ENCODE data around the gene ADAMTS6.

Gene ADAMTS6

DNA sequence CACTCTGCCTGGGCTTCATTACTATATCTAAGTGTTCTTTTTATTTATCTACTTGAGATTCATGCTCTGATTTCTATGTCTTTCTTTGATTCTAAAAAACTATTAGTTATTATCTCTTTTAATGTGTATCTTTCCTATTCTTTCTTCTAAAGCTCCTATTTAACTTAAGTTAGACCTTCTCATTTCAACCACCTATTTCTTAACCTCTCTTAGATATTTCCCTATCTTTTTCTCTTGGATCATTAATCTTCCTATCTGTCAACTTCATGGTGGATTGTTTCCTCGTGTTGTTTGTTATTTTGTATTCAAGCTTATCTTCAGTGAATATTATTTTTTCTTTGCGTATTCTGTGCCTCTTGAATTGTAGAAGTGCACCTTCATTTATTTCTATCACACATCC lies 202.1 kb downstream of the ADAMTS6 start:
- TF ChIP-seq, protein P1, sequence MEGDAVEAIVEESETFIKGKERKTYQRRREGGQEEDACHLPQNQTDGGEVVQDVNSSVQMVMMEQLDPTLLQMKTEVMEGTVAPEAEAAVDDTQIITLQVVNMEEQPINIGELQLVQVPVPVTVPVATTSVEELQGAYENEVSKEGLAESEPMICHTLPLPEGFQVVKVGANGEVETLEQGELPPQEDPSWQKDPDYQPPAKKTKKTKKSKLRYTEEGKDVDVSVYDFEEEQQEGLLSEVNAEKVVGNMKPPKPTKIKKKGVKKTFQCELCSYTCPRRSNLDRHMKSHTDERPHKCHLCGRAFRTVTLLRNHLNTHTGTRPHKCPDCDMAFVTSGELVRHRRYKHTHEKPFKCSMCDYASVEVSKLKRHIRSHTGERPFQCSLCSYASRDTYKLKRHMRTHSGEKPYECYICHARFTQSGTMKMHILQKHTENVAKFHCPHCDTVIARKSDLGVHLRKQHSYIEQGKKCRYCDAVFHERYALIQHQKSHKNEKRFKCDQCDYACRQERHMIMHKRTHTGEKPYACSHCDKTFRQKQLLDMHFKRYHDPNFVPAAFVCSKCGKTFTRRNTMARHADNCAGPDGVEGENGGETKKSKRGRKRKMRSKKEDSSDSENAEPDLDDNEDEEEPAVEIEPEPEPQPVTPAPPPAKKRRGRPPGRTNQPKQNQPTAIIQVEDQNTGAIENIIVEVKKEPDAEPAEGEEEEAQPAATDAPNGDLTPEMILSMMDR (IDR thresholded peaks at IDR 0.05; ENCODE audit: low read depth, low read length, missing control alignments), result no peak
- no peak for DNase-seq (ENCODE audit: extremely low read depth, low read depth)
- H3K4me3 ChIP-seq (replicated peaks; ENCODE audit: low read depth, low read length), result no peak overlapping the region

DNA sequence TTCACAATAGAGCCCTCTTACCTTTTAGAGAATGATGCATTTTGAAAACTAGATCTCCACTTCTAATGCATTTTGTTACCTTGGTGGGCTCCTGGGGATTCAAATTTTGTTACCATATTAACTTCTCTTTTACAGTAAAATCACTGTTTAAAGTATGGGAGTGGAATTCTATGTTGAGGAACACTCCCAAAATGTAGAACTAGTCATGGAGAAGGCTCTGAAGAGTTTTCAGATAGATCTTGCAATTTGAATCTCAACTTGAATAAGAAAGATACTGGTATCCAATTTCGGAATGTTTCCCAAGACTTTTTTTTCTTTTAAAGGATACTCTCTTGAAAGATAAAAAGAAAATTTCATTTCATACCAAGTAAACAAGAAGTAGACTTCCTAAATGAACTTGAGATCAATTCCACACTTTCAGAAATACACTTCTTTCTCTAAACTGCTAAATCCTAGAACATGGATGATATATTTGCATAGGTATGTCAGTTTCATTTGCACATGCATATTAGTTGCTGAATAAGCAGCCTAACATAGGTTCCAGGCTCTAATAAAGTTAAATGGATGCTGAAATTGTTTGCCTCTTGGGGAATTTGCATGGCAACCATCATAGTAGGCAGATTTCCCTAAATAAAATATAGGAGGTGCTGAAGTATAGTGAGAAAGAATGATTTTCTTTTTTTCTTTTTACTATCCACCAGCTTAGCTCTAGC lies 205.4 kb downstream of the ADAMTS6 start:
- no peak for DNase-seq (ENCODE audit: extremely low read depth, low read depth)
- TF ChIP-seq, protein P1 (IDR thresholded peaks at IDR 0.05; ENCODE audit: low read depth, low read length, missing control alignments), result no peak
- no peak overlapping the region for H3K4me3 ChIP-seq (replicated peaks; ENCODE audit: low read depth, low read length)

DNA sequence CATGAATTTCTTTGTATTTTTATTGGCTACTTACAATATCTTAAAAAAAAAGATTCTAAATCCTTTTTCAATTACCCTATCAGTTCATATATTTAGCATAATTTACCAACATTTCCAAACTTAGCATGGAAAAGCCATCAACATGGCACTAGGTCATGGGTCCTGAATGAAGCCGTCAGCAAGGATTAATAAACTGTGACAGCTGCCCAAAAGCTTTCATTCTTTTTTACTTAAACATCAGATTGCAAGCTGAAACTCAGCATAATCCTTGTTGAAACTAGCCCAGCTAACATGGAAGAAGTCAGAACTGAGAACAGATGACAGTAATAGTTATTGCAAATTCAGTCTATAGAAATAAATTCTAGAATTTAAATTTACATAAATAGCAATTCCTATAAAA lies 209.8 kb downstream of the ADAMTS6 start:
- no peak for DNase-seq (ENCODE audit: extremely low read depth, low read depth)
- TF ChIP-seq, protein P1 (IDR thresholded peaks at IDR 0.05; ENCODE audit: low read depth, low read length, missing control alignments), result no peak
- H3K4me3 ChIP-seq (replicated peaks; ENCODE audit: low read depth, low read length), result no peak overlapping the region

DNA sequence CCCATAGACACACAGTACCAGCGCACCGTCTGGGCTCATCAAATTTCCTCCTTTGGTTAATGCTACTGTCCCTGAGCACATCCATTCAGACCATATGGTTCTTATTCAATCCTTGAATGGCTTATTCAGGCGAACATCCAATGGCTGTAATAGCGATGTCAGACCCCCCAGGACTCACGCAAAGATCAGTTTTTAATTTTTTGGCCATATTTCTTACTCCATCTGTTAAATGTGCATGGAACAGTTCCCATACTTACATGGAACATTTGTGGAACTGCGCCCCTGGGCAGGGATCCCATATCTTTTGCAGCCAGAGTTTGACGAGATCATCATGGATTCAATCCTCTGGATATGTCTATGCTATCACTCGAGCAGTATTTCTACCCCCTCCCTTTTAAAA lies 213.2 kb downstream of the ADAMTS6 start:
- H3K4me3 ChIP-seq (replicated peaks; ENCODE audit: low read depth, low read length), result no peak overlapping the region
- TF ChIP-seq, protein P1 (IDR thresholded peaks at IDR 0.05; ENCODE audit: low read depth, low read length, missing control alignments), result no peak
- DNase-seq (ENCODE audit: extremely low read depth, low read depth), result no peak

DNA sequence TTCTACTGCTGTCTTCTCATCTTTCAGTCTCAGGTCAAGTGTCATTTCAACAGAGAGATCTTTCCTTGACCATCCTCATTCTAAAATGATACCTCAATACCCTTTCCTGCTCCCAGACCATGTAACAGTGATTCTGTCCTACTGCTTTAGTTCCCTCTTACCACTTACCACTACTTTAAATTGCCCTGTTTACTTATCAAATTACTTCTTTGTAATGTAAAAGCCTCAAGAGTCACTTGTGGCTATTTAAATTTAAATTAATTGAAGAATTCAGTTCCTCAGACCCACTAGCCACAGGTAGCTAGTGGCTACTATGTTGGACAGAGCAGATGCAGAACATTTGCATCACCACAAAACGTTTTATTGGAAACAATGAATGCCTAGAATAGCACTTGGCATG lies 217.3 kb downstream of the ADAMTS6 start:
- no peak overlapping the region for H3K4me3 ChIP-seq (replicated peaks; ENCODE audit: low read depth, low read length)
- no peak for DNase-seq (ENCODE audit: extremely low read depth, low read depth)
- TF ChIP-seq, protein P1 (IDR thresholded peaks at IDR 0.05; ENCODE audit: low read depth, low read length, missing control alignments), result no peak

DNA sequence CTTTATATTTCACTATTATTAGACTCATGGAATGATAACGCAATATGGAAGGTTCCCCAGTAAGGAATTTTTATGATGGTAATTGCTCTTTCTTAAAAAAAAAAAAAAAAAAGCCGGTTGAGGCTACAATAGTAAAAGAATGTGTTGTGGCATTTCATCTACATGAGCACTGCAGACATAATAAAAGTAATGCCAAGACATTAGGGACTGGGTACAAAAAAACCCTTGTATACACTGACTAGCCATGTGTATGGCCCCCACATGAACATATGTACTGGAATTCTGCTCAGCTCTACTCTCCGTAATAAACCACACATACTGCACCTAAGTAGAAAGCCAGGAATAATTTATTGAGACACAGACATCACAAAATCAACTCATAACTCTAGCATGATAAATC lies 218.4 kb downstream of the ADAMTS6 start:
- H3K4me3 ChIP-seq (replicated peaks; ENCODE audit: low read depth, low read length), result no peak overlapping the region
- TF ChIP-seq, protein P1 (IDR thresholded peaks at IDR 0.05; ENCODE audit: low read depth, low read length, missing control alignments), result no peak
- DNase-seq (ENCODE audit: extremely low read depth, low read depth), result no peak

DNA sequence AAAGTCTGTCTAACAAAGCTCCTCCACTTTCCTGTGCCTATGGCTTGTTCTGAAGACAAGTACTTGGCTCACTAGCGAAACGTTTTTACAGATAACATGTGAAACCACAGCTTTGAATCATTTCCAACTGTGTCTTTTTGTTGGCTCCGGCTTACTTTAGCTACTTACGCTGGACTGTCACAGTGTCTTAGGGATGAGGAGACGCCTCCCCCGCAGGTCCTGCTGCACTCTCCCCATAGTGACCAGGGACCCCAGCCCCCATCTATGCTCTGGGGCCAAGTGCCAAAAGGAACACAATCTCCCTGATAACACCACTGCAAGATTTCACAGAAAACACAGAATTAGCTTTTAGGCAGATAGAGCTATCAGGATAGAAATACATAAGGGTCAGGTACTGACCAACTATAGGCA lies 219.1 kb downstream of the ADAMTS6 start:
- no peak overlapping the region for H3K4me3 ChIP-seq (replicated peaks; ENCODE audit: low read depth, low read length)
- peak; percentile 63 for DNase-seq (ENCODE audit: extremely low read depth, low read depth)
- TF ChIP-seq, protein P1 (IDR thresholded peaks at IDR 0.05; ENCODE audit: low read depth, low read length, missing control alignments), result no peak
